ENCODE data around the gene FASN.
A peak's percentile ranks its signal among the peaks of the same experiment; 100 is the strongest.
"Not testable (repeated sequence)": the region's sequence is repeated elsewhere in the genome, so short reads cannot be mapped to it uniquely, and the experiment has no call there.

The FASN gene

DNA sequence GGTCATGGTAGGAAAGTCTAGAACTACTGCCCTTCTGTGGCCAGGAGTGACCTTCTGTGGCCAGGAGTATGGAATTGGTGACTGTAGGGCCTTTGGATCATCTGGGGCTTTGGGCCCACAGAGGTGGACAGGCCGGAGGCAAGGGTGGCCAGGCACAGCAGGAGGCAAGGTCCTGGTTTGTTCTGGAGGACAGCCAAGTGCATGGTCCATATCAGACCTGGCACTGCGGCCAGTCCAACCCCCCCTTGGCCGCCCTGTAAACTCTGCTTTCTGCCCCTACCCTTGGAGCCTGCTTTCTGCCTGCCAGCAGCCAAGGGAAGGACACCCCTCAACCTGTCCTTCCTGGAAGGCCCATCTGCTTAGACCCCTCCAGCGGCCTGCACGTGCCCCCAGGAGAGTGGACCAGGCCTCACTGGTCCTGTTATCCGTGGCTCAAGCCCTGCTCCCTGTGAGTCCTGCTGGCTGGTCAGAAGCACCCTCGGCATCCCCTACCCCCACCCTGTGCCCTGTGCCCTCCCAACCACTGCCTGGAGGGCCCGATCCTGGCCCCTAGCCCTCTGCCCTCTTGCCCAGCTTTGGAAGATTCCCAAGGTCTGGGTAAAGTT lies 58.2 kb downstream of the FASN start:
- no peaks in the 10 kb centered on the region for H4K20me1 ChIP-seq (ENCODE audit: insufficient read depth, low read length)
- H2AFZ ChIP-seq (ENCODE audit: low read length) = no peak overlapping the region
- H3K9me2 ChIP-seq (replicated peaks; ENCODE audit: insufficient read depth, low read length) = no peaks in the 10 kb centered on the region
- H3K4me3 ChIP-seq (ENCODE audit: low read length) = no peak overlapping the region
- no peak for TF ChIP-seq EZH2 (optimal IDR thresholded peaks at IDR 0.05; ENCODE audit: low read depth, low read length)
- TF ChIP-seq EZH2phosphoT487 (IDR thresholded peaks at IDR 0.05; ENCODE audit: low read length) = no peak
- TF ChIP-seq, protein P1, sequence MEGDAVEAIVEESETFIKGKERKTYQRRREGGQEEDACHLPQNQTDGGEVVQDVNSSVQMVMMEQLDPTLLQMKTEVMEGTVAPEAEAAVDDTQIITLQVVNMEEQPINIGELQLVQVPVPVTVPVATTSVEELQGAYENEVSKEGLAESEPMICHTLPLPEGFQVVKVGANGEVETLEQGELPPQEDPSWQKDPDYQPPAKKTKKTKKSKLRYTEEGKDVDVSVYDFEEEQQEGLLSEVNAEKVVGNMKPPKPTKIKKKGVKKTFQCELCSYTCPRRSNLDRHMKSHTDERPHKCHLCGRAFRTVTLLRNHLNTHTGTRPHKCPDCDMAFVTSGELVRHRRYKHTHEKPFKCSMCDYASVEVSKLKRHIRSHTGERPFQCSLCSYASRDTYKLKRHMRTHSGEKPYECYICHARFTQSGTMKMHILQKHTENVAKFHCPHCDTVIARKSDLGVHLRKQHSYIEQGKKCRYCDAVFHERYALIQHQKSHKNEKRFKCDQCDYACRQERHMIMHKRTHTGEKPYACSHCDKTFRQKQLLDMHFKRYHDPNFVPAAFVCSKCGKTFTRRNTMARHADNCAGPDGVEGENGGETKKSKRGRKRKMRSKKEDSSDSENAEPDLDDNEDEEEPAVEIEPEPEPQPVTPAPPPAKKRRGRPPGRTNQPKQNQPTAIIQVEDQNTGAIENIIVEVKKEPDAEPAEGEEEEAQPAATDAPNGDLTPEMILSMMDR (IDR thresholded peaks at IDR 0.05; ENCODE audit: low read length) = no peak
- H3F3A ChIP-seq (ENCODE audit: insufficient read depth, low read length) = no peaks in the 10 kb centered on the region
- no peaks in the 10 kb centered on the region for H3K36me3 ChIP-seq (replicated peaks; ENCODE audit: insufficient read depth, low read length)
- peaks cover 12% of the 10 kb centered on the region for H3K79me2 ChIP-seq (ENCODE audit: low read length)
- H3K4me2 ChIP-seq (ENCODE audit: low read depth, low read length) = no peak overlapping the region
- H3K9me3 ChIP-seq (replicated peaks; ENCODE audit: insufficient read depth, low read length) = no peaks in the 10 kb centered on the region
- peaks cover 8% of the 10 kb centered on the region; the same call in 1 of the 2 replicates for H3K4me1 ChIP-seq (ENCODE audit: low read length)
- H3K27me3 ChIP-seq (replicated peaks; ENCODE audit: insufficient read depth, low read length) = 0 out of 2 replicates have a peak, but pooled peaks cover 6% of the 10 kb centered on the region
- DNase-seq = no peak
- H3K27ac ChIP-seq (ENCODE audit: low read length) = no peak overlapping the region
- H3K9ac ChIP-seq (ENCODE audit: low read length) = no peak overlapping the region

DNA sequence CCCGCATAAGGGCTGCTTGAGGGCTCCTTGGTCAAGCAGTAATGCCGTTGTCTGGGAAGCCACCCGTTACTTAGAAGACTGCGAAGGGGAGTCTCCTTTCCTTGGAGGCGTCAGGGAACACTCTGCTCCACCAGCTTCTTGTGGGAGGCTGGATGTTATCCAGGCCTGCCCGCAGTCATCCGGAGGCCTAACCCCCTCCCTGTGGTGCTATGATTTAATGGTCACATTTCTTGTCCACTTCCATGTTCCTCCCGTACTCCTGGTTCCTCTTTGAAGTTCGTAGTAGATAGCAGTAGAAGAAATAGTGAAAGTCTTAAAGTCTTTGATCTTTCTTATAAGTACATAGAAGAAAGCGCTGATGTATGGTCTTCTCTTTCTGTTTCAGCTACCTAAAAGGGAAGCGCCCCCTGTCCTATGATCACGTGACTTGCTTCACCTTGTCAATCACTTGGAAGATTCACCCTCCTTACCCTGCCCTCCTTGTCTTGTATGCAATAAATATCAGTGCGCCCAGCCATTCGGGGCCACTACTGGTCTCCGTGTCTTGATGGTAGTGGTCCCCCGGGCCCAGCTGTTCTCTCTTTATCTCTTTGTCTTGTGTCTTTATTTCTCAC lies 59.1 kb downstream of the FASN start:
- not testable (repeated sequence) for H3K9ac ChIP-seq (ENCODE audit: low read length); H3K4me1 ChIP-seq (ENCODE audit: low read length); H3K36me3 ChIP-seq (replicated peaks; ENCODE audit: insufficient read depth, low read length); H3K27ac ChIP-seq (ENCODE audit: low read length); H4K20me1 ChIP-seq (ENCODE audit: insufficient read depth, low read length); H3K4me2 ChIP-seq (ENCODE audit: low read depth, low read length); H3F3A ChIP-seq (ENCODE audit: insufficient read depth, low read length); H2AFZ ChIP-seq (ENCODE audit: low read length); DNase-seq; H3K9me3 ChIP-seq (replicated peaks; ENCODE audit: insufficient read depth, low read length); H3K4me3 ChIP-seq (ENCODE audit: low read length); H3K27me3 ChIP-seq (replicated peaks; ENCODE audit: insufficient read depth, low read length); H3K9me2 ChIP-seq (replicated peaks; ENCODE audit: insufficient read depth, low read length)
- peaks cover 12% of the 10 kb centered on the region for H3K79me2 ChIP-seq (ENCODE audit: low read length)

DNA sequence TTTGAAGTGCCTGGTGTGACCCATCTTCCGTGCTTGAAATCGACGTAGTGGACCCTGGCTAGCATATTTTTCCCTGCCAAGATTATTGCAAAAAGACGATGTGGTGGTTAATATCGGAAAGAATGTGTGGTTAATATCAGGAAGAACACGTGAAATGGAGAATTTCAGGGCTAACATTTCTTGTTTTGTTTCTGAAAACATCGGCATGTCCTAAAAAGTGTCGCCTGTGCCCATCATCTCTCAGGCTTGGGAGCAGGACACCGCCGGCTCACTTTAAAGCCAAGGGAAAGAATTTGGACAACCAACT lies 60.2 kb downstream of the FASN start:
- Histone ChIP-seq H3F3A (ENCODE audit: insufficient read depth, low read length) (no peaks in the 10 kb centered on the region), H3K27me3 (replicated peaks; ENCODE audit: insufficient read depth, low read length) (0 out of 2 replicates have a peak, but pooled peaks cover 6% of the 10 kb centered on the region), H3K79me2 (ENCODE audit: low read length) (peaks cover 12% of the 10 kb centered on the region), H3K36me3 (replicated peaks; ENCODE audit: insufficient read depth, low read length) (no peaks in the 10 kb centered on the region), H3K4me2 (ENCODE audit: low read depth, low read length) (peak overlapping the region; percentile 65), H4K20me1 (ENCODE audit: insufficient read depth, low read length) (no peaks in the 10 kb centered on the region), H3K27ac (ENCODE audit: low read length) (no peak overlapping the region; the same call in 1 of the 2 replicates), H3K9me3 (replicated peaks; ENCODE audit: insufficient read depth, low read length) (no peaks in the 10 kb centered on the region), H3K9ac (ENCODE audit: low read length) (no peak overlapping the region), H2AFZ (ENCODE audit: low read length) (peak overlapping the region; percentile 44), H3K4me1 (ENCODE audit: low read length) (peaks cover 8% of the 10 kb centered on the region; the same call in 1 of the 2 replicates), H3K9me2 (replicated peaks; ENCODE audit: insufficient read depth, low read length) (no peaks in the 10 kb centered on the region), H3K4me3 (ENCODE audit: low read length) (peak overlapping the region; percentile 93)
- no peak for DNase-seq
- TF ChIP-seq EZH2 (optimal IDR thresholded peaks at IDR 0.05; ENCODE audit: low read depth, low read length) (no peak), EZH2phosphoT487 (IDR thresholded peaks at IDR 0.05; ENCODE audit: low read length) (no peak)
- TF ChIP-seq, protein P1 (IDR thresholded peaks at IDR 0.05; ENCODE audit: low read length) = no peak

Data from MM.1S (cell line).